GM08714 (cell line): ENCODE data around the gene ATP9A.

Experiments used
- H3K4me3 ChIP-seq: fragments of 200-500 bp; sonication (Bioruptor generic); 2 replicates; pipeline ENCODE4 v1.5.1; 2014; ENCODE audit warnings: mild to moderate bottlenecking, low read length, inconsistent platforms
- ZNF274 ChIP-seq: IDR thresholded peaks from 2 replicates; pipeline ENCODE4 v1.6.1; 2012; ENCODE audit warnings: mild to moderate bottlenecking, low read depth, low read length

ATP9A gene

DNA sequence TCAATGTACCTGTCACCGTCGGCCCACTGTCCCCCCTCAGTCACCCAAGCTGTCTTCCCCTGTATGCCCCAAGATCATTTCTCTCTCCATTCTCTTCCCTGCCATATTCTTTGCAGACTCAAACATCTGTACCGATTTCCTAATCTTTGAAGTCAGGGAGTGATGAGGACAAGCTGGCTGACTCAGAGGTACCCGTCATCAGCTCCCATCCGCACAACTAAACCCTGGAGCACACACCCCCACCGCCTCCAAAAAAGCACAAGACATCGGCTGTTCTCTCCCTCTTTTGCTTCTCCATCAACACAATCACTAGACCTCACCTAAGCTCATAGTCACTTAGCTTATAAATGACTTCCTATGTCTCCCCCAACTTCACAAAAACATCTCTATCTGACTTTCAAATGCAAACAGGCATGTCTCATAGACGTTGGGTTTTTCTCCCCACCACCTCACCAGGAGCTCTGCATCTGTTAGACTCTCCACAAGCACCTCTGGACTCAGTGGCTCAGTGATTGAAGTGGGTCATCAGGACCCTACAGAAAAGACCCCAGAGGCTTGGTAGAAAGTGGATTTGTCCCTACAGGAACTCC is 214.2 kb downstream of the ATP9A start:
- no peak for TF ChIP-seq ZNF274
- no peak overlapping the region for H3K4me3 ChIP-seq

DNA sequence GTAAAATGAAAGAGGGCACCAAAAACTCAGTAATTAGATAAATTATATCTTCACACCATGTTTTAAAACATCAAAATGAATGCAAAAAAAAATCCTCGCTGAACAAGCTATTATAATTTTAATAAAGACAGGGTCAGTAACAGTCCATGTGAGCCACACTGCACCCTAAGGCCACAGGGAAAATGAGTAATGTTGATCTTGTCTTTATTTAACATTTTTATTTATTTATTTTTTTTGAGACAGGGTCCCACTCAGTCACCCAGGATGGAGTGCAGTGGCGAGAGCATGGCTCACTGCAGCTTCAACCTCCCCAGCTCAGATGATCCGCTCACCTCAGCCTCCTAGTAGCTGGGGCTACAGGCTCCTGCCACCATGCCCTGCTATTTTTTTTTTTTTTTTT is 217.0 kb downstream of the ATP9A start:
- TF ChIP-seq ZNF274: no peak
- no peak overlapping the region for H3K4me3 ChIP-seq

- TF ChIP-seq ZNF274: no peak
- no peak overlapping the region for H3K4me3 ChIP-seq
Observed at GRCh38 chr20:51549474-51549873, 218.7 kb downstream of the ATP9A start.

DNA sequence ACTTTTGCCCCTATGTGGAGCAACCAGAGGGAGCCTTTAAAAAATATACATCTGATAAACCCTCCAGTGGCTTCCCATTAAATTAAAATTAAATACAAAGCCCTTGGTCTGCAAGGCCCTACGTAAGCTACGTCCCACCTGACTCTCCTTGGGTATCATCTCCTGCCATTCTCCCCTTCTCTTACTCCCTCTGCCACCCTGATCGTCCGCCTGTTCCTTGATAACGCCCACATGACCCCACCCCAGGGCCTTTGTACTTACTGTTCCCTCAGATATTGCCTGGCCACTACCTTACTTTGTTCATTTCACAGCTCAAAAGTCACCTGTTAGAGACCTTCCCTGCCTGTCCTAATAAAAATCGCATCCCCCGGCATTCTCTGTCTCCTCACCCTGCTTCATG is 220.2 kb downstream of the ATP9A start:
- no peak overlapping the region for H3K4me3 ChIP-seq
- TF ChIP-seq ZNF274: no peak
